Neutrophil (primary cell): Measurements from ENCODE around the gene RNF208.

Source experiments
- H3K27ac ChIP-seq: fragments of 200-600 bp; sonication (generic); 2 replicates; pipeline ENCODE4 v1.5.1; 2016; ENCODE audit warnings: mild to moderate bottlenecking, moderate library complexity
- H3K27me3 ChIP-seq: fragments of 200-600 bp; sonication (generic); 2 replicates; pipeline ENCODE4 v1.6.0; 2016; ENCODE audit warnings: mild to moderate bottlenecking
- H3K36me3 ChIP-seq: fragments of 200-600 bp; sonication (generic); 2 replicates; pipeline ENCODE4 v1.5.1; 2017
- H3K4me1 ChIP-seq, 2 experiments: fragments of 200-600 bp in 1 of 2; sonication (generic) in 1 of 2; 1 replicate in 1 of 2; 2 replicates in 1 of 2; pipeline versions ENCODE4 v1.5.1 to v1.6.1; 2013 to 2016; ENCODE audit warnings: low read depth in 1 of 2, low read length in 1 of 2, mild to moderate bottlenecking in 1 of 2, moderate library complexity in 1 of 2; ENCODE audit not compliant: control insufficient read depth in 1 of 2, insufficient read depth in 1 of 2
- H3K4me3 ChIP-seq, 2 experiments: fragments of 200-600 bp in 1 of 2; sonication (generic) in 1 of 2; 1 replicate in 1 of 2; 2 replicates in 1 of 2; pipeline ENCODE4 v1.5.1; 2013 to 2016; ENCODE audit warnings: low read depth in 1 of 2, low read length in 1 of 2, mild to moderate bottlenecking in 1 of 2, moderate library complexity in 1 of 2
- H3K9me3 ChIP-seq: fragments of 200-600 bp; sonication (generic); 2 replicates; pipeline ENCODE4 v1.5.1; 2016
- TF ChIP-seq, protein P1 (sequence below): fragments of 200-600 bp; sonication (generic); IDR thresholded peaks from 2 replicates; pipeline ENCODE4 v1.5.1; 2016; ENCODE audit warnings: antibody characterized with exemption

The RNF208 gene

DNA sequence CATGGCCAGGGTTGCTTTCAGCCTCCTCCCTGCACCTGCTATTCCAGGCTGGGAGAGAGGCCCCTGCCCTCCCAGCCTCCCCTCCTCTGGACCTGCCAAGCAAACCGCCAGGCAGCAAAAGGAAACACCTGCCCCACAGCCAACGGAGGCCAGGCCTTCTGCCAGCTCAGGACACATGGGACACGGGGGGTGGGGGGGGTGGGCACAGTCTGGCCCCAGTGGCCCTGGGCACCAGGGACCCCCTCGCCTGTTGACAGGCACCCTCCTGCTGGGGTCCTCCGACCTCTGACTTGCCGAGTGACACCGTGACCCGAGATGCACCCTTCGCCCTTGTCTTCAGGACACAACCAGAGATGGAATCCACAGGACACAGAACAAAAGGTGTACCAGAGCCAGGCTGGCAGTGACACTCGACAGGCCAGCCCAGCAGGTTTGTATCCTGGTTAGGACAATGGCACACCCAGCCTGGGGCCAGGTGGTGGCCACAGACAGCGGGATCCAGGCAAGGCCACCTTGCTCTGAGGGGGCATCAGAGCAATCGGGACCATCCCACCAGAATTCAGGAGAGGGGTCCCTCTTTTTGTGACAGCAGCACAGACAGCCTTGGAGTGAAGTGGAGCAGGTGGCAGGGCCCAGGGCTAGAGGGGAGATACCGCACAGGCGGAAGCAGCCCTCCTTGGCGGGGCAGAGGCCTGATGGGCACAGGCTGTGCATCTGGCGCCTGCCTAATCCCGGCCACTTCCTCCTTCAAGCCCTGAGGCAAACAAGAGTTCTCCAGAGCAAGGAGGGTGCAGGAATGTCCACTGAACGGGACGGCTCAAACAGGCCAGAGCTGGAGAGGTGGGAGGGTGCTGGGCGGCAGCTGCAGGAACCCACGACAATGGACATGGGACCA is 48.9 kb downstream of the RNF208 start:
- no peaks in the 10 kb centered on the region for H3K9me3 ChIP-seq
- no peak overlapping the region for H3K4me3 ChIP-seq
- peaks cover 16% of the 10 kb centered on the region for H3K36me3 ChIP-seq
- H3K4me1 ChIP-seq: peaks cover 0 to 4% of the 10 kb centered on the region in 2 experiments
- H3K27ac ChIP-seq: no peak overlapping the region
- peaks cover 78% of the 10 kb centered on the region for H3K27me3 ChIP-seq
- TF ChIP-seq, protein P1, sequence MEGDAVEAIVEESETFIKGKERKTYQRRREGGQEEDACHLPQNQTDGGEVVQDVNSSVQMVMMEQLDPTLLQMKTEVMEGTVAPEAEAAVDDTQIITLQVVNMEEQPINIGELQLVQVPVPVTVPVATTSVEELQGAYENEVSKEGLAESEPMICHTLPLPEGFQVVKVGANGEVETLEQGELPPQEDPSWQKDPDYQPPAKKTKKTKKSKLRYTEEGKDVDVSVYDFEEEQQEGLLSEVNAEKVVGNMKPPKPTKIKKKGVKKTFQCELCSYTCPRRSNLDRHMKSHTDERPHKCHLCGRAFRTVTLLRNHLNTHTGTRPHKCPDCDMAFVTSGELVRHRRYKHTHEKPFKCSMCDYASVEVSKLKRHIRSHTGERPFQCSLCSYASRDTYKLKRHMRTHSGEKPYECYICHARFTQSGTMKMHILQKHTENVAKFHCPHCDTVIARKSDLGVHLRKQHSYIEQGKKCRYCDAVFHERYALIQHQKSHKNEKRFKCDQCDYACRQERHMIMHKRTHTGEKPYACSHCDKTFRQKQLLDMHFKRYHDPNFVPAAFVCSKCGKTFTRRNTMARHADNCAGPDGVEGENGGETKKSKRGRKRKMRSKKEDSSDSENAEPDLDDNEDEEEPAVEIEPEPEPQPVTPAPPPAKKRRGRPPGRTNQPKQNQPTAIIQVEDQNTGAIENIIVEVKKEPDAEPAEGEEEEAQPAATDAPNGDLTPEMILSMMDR: no peak

DNA sequence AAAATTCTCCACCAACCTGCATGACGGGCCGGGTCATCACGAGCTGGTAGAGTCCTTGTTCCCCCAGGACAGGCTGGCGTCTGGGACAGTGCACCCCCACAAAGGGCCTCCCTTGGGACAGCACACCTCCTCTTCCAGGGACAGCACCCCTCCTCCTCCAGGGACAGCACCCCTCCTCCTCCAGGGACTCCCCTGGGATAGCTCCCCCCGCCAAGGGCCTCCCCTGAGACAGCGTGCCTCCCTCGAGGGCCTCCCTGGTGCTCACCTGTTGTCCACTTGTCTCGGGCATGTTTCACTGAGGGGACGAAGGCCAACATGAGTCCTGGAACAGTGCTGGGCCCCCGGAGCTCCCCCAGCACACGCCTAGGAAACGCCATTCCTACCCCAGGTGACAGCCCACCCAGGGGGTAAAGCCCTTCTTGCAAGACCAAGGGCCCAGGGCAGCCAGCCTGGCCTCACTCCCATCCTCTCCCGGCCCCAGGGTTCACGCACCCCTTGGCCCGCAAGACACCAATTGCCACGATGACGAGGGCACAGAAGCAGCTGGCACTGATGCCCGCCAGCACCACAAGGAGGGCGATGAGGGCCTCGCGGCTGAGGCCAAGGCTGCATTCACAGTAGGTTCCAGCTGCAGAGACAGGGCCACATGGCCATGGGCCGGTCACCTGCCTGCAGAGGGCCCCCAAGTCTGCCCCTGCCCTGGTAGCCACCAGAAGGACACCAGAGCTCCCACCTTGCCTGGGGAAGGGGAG is 50.7 kb downstream of the RNF208 start:
- Histone ChIP-seq H3K9me3 (no peaks in the 10 kb centered on the region), H3K4me3 (no peak overlapping the region), H3K36me3 (no peaks in the 10 kb centered on the region), H3K4me1 (peaks cover 0 to 4% of the 10 kb centered on the region in 2 experiments), H3K27me3 (peaks cover 97% of the 10 kb centered on the region), H3K27ac (no peak overlapping the region)
- TF ChIP-seq, protein P1: no peak

DNA sequence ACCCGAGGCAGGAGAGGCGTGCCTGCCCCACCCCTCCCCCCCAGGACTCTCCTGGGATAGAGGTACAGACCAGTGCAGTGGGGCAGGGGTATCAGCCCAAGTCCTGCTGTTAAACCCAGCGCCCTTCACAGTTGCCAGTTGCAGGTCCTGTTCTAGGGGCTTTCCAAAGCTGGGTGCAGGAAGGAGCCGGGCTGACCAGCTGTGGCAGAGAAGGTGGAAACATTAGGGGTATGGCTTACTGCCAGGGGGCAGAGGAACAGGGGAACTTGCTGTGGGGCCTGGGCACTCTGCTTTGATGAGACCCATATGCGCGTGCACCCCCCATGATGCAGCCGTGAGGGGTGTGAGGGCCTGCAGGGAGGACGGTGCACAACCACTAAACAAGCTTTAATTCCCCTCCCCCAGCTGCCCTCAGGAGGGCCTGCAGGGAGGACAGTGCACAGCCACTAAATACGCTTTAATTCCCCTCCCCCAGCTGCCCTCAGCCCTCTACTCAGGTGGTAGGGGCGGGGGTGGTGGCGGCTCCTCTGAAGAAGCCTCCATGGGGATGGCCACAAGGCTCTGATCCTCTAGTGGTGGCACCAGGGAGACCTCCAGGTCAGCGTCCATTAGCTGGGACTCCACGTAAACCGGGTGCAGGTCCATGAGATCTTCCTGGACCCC is 51.4 kb downstream of the RNF208 start:
- TF ChIP-seq, protein P1: no peak
- H3K27me3 ChIP-seq: peaks cover 100% of the 10 kb centered on the region
- H3K4me1 ChIP-seq: peaks cover 0 to 4% of the 10 kb centered on the region in 2 experiments
- H3K36me3 ChIP-seq: no peaks in the 10 kb centered on the region
- no peak overlapping the region for H3K4me3 ChIP-seq
- no peak overlapping the region for H3K27ac ChIP-seq
- H3K9me3 ChIP-seq: no peaks in the 10 kb centered on the region
